ENCODE data around the gene BCLAF3. TPM values are rescaled to one million over a fixed set of nuclear protein-coding genes. Genes with fewer than 3 reads are reported as not detected.
A peak's percentile ranks its signal among the peaks of the same experiment; 100 is the strongest.

The BCLAF3 gene
- total RNA-seq, 1 experiment from 2014 or later: 5.7 TPM

DNA sequence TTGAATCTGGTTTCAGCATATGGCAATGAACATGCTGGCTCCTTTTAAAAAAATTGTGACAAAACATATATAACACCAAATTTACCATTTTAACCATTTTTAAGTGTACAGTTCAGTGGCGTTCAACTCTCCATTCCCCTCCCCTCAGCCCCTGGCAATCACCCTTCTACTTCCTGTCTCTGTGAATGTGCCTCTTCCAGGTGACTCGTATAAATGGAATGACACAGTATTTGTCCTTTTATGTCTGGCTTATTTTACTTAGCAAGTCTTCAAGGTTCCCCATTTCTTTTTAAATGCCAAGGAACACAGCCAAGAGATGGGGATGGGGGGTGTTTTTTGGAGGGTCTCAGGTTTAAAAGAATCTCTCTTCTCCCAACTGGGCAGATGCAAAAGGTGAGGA, 35.4 kb upstream of the BCLAF3 start:
- no peaks in the 10 kb centered on the region for H3K4me1 Mint-ChIP-seq (ENCODE audit: low read depth, unreplicated experiment)
- no peak overlapping the region for H3K4me3 Mint-ChIP-seq (ENCODE audit: unreplicated experiment)
- no peaks in the 10 kb centered on the region for H3K27me3 ChIP-seq (replicated peaks; ENCODE audit: control insufficient read depth, insufficient read depth, low read length)
- H3K9me3 ChIP-seq: no peaks in the 10 kb centered on the region
- peak overlapping the region; percentile 73 for H3K27ac Mint-ChIP-seq (ENCODE audit: unreplicated experiment)
- no peak overlapping the region for H3K4me3 ChIP-seq (ENCODE audit: low read depth, low read length)
- H3K27me3 Mint-ChIP-seq (ENCODE audit: insufficient read depth, unreplicated experiment): no peaks in the 10 kb centered on the region
- peaks cover 40% of the 10 kb centered on the region for H3K4me1 ChIP-seq
- H3K36me3 ChIP-seq (ENCODE audit: control insufficient read depth, insufficient read depth, low read length): 0 out of 2 replicates have a peak, but pooled peaks cover 2% of the 10 kb centered on the region
- H3K9me3 Mint-ChIP-seq (ENCODE audit: unreplicated experiment): no peaks in the 10 kb centered on the region
- intact Hi-C loops (cut with micrococcal nuclease; ENCODE audit: unreplicated experiment): no loop called here
- H3K36me3 Mint-ChIP-seq (ENCODE audit: insufficient read depth, unreplicated experiment): peaks cover 40% of the 10 kb centered on the region
- DNase-seq: peak in 1 of 2 experiments; percentile 29
- POLR2A ChIA-PET: no interaction called here
- BruUV-seq (replicated peaks): no TSS peak
- TF ChIP-seq CTCF (IDR thresholded peaks at IDR 0.05; ENCODE audit: insufficient read depth in 1 of 2, low read depth in 1 of 2, low read length in 1 of 2, severe bottlenecking in 1 of 2, unreplicated experiment in 1 of 2): no peak
- CTCF ChIA-PET: no interaction called here

- no peak overlapping the region for H3K27ac Mint-ChIP-seq (ENCODE audit: unreplicated experiment)
Measured at GRCh38 chrX:20019672-20020365, 29.0 kb upstream of the BCLAF3 start.

DNA sequence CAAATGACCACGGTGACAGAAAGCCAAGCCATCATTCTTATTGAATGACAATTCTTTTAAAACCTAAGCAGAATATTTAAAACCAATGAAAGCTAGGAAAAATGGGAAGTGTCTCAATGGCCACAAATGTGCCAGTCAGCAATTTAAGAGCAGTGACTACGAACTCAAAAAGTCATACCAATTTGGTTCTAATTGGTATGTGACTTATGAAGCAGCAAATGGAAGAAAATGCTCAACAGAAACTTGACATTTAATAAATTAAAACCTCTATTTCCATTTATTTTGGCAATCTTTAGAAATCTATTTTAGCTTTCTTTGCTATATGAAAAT, 25.7 kb upstream of the BCLAF3 start:
- Mint-ChIP-seq H3K4me3 (ENCODE audit: unreplicated experiment) (no peak overlapping the region), H3K27ac (ENCODE audit: unreplicated experiment) (no peak overlapping the region), H3K27me3 (ENCODE audit: insufficient read depth, unreplicated experiment) (no peaks in the 10 kb centered on the region), H3K4me1 (ENCODE audit: low read depth, unreplicated experiment) (peaks cover 14% of the 10 kb centered on the region), H3K9me3 (ENCODE audit: unreplicated experiment) (no peaks in the 10 kb centered on the region), H3K36me3 (ENCODE audit: insufficient read depth, unreplicated experiment) (peaks cover 48% of the 10 kb centered on the region)
- ChIA-PET CTCF (no interaction called here), POLR2A (no interaction called here)
- no peak for DNase-seq
- no TSS peak for BruUV-seq (replicated peaks)
- Histone ChIP-seq H3K9me3 (no peaks in the 10 kb centered on the region), H3K4me3 (ENCODE audit: low read depth, low read length) (no peak overlapping the region), H3K36me3 (ENCODE audit: control insufficient read depth, insufficient read depth, low read length) (no peaks in the 10 kb centered on the region; the same call in 1 of the 2 replicates), H3K4me1 (no peaks in the 10 kb centered on the region), H3K27me3 (replicated peaks; ENCODE audit: control insufficient read depth, insufficient read depth, low read length) (no peaks in the 10 kb centered on the region)
- intact Hi-C loops (cut with micrococcal nuclease; ENCODE audit: unreplicated experiment): no loop called here
- TF ChIP-seq CTCF (IDR thresholded peaks at IDR 0.05; ENCODE audit: insufficient read depth in 1 of 2, low read depth in 1 of 2, low read length in 1 of 2, severe bottlenecking in 1 of 2, unreplicated experiment in 1 of 2): no peak

More at GRCh38 chrX:20019672-20020365, 29.0 kb upstream of the BCLAF3 start:
- no peak overlapping the region for H3K4me3 Mint-ChIP-seq (ENCODE audit: unreplicated experiment)
- H3K9me3 ChIP-seq: no peaks in the 10 kb centered on the region
- no peak overlapping the region for H3K4me3 ChIP-seq (ENCODE audit: low read depth, low read length)
- no TSS peak for BruUV-seq (replicated peaks)
- no peak for DNase-seq
- H3K36me3 ChIP-seq (ENCODE audit: control insufficient read depth, insufficient read depth, low read length): no peaks in the 10 kb centered on the region; the same call in 1 of the 2 replicates
- H3K36me3 Mint-ChIP-seq (ENCODE audit: insufficient read depth, unreplicated experiment): peaks cover 62% of the 10 kb centered on the region
- no peak for TF ChIP-seq CTCF (IDR thresholded peaks at IDR 0.05; ENCODE audit: insufficient read depth in 1 of 2, low read depth in 1 of 2, low read length in 1 of 2, severe bottlenecking in 1 of 2, unreplicated experiment in 1 of 2)
- ChIA-PET CTCF (no interaction called here), POLR2A (no interaction called here)
- intact Hi-C loops (cut with micrococcal nuclease; ENCODE audit: unreplicated experiment): no loop called here
- H3K27me3 Mint-ChIP-seq (ENCODE audit: insufficient read depth, unreplicated experiment): no peaks in the 10 kb centered on the region
- no peaks in the 10 kb centered on the region for H3K4me1 ChIP-seq
- H3K9me3 Mint-ChIP-seq (ENCODE audit: unreplicated experiment): no peaks in the 10 kb centered on the region
- no peaks in the 10 kb centered on the region for H3K27me3 ChIP-seq (replicated peaks; ENCODE audit: control insufficient read depth, insufficient read depth, low read length)
- peaks cover 14% of the 10 kb centered on the region for H3K4me1 Mint-ChIP-seq (ENCODE audit: low read depth, unreplicated experiment)

All from Caco-2 (cell line).